ENCODE measurements around the gene CCDC187. TPM values are rescaled to one million over a fixed set of nuclear protein-coding genes. Genes with fewer than 3 reads are reported as not detected.

The CCDC187 gene
- total and polyA plus RNA-seq, 2 of the 8 experiments (the other 6 are each of a cell fraction or from before 2014, with no cell fraction given), result 0.02 TPM; not detected in 1

DNA sequence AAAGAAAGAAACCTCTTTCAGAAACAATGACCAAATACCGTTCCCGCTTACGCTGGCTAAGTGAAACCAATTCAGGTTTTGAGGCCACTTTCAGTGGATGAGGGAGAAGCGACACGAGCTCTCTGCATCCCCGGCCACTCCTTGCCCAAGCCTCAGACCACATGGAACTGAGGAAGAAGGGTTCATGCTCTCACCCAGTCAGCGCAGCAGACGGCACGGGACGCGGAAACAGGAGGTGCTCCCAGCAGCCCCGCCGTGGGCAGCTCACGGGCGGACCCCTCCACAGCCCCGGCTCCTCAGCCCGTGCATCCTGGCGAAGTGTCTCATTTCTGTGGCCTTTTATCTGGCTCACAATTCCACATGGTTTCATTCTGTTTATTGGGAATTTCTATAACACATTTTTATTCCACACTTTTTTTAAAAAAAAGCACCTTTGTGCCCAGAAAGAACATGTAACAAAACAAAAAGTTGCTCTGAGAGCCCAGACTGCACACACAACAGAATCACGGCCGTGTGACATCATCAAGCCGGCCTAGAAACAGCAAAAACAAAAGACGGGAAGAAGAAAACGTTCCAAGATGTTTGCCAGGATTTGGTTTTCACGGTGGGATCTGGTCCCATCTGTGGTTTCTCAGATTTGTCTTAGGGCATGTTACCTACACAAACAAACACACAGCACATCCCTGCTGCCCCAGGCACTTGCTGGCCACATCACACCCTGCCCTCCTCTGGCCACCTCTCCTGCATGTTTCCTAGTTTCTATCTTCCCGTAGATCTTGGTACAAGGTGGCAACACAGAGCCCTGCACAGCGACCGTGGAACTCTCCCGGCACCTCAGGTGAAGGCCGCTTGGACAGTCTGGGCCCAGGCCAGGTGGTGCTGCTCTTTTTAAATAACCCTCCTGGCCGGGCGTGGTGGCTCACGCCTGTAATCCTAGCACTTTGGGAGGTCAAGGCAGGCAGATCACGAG is 74.5 kb downstream of the CCDC187 start (continued):
- TF ChIP-seq RBBP5 (IDR thresholded peaks at IDR 0.05; ENCODE audit: borderline replicate concordance, low read depth, low read length) (no peak), KDM5A (IDR thresholded peaks at IDR 0.05; ENCODE audit: low read length) (no peak)
